ENCODE results near the gene BAX. TPM values are rescaled to one million over a fixed set of nuclear protein-coding genes. Genes with fewer than 3 reads are reported as not detected.

Gene BAX
- total and polyA plus RNA-seq, 2 of the 13 experiments (the other 11 are each of a cell fraction or from before 2014, with no cell fraction given), result 139 to 176 TPM

DNA sequence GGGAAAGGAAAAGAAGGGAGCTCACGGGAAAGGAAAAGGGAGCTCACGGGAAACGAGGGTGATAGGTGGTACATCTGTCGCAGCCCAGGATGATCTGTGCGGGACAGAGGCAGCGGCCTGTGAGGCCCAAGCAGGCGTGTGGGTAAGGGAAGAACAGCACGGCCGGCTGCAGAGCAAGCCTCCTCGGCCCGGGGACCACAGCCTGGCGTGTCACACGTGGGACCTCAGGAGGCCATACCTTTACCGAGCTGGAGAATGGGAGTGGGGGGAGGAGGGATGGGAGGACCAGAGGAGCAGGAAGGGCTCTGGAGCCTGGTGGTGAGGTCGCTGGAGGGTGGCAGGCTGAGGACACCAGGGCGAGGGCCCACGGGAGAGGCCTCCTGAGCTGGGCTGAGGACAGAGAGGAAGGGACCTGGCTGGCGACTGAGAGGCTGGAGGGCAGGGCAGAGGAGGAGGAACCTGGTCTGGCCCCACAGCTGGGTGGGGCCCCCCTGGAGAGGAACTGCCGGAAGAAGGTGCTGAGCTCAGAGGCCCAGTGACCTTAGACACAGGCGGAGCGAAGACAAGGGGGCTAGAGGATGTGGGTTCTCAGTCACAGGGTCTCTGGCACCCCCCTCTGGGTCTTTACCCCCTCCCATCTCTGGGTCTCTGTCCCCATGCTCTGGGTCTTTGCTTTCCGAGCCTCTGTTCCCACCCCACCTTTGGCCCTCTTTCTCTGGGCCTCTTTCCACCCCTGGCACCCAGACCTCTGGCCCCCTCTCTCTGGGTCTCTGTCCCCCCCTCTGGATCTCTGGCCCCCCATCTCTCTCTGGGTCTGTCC lies 7.6 kb downstream of the BAX start (continued):
- TF ChIP-seq, protein P1, sequence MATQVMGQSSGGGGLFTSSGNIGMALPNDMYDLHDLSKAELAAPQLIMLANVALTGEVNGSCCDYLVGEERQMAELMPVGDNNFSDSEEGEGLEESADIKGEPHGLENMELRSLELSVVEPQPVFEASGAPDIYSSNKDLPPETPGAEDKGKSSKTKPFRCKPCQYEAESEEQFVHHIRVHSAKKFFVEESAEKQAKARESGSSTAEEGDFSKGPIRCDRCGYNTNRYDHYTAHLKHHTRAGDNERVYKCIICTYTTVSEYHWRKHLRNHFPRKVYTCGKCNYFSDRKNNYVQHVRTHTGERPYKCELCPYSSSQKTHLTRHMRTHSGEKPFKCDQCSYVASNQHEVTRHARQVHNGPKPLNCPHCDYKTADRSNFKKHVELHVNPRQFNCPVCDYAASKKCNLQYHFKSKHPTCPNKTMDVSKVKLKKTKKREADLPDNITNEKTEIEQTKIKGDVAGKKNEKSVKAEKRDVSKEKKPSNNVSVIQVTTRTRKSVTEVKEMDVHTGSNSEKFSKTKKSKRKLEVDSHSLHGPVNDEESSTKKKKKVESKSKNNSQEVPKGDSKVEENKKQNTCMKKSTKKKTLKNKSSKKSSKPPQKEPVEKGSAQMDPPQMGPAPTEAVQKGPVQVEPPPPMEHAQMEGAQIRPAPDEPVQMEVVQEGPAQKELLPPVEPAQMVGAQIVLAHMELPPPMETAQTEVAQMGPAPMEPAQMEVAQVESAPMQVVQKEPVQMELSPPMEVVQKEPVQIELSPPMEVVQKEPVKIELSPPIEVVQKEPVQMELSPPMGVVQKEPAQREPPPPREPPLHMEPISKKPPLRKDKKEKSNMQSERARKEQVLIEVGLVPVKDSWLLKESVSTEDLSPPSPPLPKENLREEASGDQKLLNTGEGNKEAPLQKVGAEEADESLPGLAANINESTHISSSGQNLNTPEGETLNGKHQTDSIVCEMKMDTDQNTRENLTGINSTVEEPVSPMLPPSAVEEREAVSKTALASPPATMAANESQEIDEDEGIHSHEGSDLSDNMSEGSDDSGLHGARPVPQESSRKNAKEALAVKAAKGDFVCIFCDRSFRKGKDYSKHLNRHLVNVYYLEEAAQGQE (IDR thresholded peaks at IDR 0.05; ENCODE audit: borderline replicate concordance in 1 of 2, low read depth in 1 of 2, low read length in 2 of 2), result no peak
- TF ChIP-seq ZNF75D (CRISPR knock-in tag; IDR thresholded peaks at IDR 0.05; ENCODE audit: borderline replicate concordance) (no peak), MAZ (IDR thresholded peaks at IDR 0.05; ENCODE audit: borderline replicate concordance, low read depth, low read length) (peak; percentile 84; the same call in 1 of the 2 replicates), MAZ (CRISPR knock-in tag; IDR thresholded peaks at IDR 0.05; ENCODE audit: low read depth) (peak; percentile 93), ZNF790 (CRISPR knock-in tag; IDR thresholded peaks at IDR 0.05; ENCODE audit: borderline replicate concordance) (peak; percentile 76; the same call in 1 of the 2 replicates), ZNF510 (CRISPR knock-in tag; IDR thresholded peaks at IDR 0.05; ENCODE audit: low read depth) (0 out of 2 replicates have a peak, but pooled peaks have one; percentile 72), ARNT (IDR thresholded peaks at IDR 0.05) (no peak), ZSCAN29 (CRISPR knock-in tag; conservative IDR thresholded peaks at IDR 0.05) (no peak; the same call in 1 of the 2 replicates), RXRB (CRISPR knock-in tag; IDR thresholded peaks at IDR 0.05; ENCODE audit: borderline replicate concordance) (peak; percentile 87)
- TF ChIP-seq, protein P2, sequence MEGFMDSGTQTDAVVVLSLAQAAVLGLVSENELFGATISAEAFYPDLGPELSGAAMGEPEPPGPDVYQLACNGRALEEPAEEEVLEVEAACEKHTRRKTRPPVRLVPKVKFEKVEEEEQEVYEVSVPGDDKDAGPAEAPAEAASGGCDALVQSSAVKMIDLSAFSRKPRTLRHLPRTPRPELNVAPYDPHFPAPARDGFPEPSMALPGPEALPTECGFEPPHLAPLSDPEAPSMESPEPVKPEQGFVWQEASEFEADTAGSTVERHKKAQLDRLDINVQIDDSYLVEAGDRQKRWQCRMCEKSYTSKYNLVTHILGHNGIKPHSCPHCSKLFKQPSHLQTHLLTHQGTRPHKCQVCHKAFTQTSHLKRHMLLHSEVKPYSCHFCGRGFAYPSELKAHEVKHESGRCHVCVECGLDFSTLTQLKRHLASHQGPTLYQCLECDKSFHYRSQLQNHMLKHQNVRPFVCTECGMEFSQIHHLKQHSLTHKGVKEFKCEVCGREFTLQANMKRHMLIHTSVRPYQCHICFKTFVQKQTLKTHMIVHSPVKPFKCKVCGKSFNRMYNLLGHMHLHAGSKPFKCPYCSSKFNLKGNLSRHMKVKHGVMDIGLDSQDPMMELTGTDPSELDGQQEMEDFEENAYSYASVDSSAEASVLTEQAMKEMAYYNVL (CRISPR knock-in tag; IDR thresholded peaks at IDR 0.05; ENCODE audit: borderline replicate concordance), result no peak
- TF ChIP-seq, protein P3, sequence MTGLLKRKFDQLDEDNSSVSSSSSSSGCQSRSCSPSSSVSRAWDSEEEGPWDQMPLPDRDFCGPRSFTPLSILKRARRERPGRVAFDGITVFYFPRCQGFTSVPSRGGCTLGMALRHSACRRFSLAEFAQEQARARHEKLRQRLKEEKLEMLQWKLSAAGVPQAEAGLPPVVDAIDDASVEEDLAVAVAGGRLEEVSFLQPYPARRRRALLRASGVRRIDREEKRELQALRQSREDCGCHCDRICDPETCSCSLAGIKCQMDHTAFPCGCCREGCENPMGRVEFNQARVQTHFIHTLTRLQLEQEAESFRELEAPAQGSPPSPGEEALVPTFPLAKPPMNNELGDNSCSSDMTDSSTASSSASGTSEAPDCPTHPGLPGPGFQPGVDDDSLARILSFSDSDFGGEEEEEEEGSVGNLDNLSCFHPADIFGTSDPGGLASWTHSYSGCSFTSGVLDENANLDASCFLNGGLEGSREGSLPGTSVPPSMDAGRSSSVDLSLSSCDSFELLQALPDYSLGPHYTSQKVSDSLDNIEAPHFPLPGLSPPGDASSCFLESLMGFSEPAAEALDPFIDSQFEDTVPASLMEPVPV (CRISPR knock-in tag; IDR thresholded peaks at IDR 0.05), result no peak; the same call in 1 of the 2 replicates
- TF ChIP-seq, protein P4, sequence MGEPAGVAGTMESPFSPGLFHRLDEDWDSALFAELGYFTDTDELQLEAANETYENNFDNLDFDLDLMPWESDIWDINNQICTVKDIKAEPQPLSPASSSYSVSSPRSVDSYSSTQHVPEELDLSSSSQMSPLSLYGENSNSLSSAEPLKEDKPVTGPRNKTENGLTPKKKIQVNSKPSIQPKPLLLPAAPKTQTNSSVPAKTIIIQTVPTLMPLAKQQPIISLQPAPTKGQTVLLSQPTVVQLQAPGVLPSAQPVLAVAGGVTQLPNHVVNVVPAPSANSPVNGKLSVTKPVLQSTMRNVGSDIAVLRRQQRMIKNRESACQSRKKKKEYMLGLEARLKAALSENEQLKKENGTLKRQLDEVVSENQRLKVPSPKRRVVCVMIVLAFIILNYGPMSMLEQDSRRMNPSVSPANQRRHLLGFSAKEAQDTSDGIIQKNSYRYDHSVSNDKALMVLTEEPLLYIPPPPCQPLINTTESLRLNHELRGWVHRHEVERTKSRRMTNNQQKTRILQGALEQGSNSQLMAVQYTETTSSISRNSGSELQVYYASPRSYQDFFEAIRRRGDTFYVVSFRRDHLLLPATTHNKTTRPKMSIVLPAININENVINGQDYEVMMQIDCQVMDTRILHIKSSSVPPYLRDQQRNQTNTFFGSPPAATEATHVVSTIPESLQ (CRISPR knock-in tag; conservative IDR thresholded peaks at IDR 0.05), result 0 out of 2 replicates have a peak, but pooled peaks have one; percentile 71
- TF ChIP-seq, protein P5, sequence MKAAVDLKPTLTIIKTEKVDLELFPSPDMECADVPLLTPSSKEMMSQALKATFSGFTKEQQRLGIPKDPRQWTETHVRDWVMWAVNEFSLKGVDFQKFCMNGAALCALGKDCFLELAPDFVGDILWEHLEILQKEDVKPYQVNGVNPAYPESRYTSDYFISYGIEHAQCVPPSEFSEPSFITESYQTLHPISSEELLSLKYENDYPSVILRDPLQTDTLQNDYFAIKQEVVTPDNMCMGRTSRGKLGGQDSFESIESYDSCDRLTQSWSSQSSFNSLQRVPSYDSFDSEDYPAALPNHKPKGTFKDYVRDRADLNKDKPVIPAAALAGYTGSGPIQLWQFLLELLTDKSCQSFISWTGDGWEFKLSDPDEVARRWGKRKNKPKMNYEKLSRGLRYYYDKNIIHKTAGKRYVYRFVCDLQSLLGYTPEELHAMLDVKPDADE (CRISPR knock-in tag; IDR thresholded peaks at IDR 0.05), result 0 out of 2 replicates have a peak, but pooled peaks have one; percentile 81
- TF ChIP-seq, protein P6, sequence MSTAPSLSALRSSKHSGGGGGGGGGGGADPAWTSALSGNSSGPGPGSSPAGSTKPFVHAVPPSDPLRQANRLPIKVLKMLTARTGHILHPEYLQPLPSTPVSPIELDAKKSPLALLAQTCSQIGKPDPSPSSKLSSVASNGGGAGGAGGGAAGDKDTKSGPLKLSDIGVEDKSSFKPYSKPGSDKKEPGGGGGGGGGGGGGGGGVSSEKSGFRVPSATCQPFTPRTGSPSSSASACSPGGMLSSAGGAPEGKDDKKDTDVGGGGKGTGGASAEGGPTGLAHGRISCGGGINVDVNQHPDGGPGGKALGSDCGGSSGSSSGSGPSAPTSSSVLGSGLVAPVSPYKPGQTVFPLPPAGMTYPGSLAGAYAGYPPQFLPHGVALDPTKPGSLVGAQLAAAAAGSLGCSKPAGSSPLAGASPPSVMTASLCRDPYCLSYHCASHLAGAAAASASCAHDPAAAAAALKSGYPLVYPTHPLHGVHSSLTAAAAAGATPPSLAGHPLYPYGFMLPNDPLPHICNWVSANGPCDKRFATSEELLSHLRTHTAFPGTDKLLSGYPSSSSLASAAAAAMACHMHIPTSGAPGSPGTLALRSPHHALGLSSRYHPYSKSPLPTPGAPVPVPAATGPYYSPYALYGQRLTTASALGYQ (CRISPR knock-in tag; IDR thresholded peaks at IDR 0.05), result peak; percentile 75; the same call in 1 of the 2 replicates
